C4-2B (cell line): Measurements from ENCODE around the gene SH2D7.

Experiments
- ZFX ChIP-seq: fragments of 450-650 bp; IDR thresholded peaks from 2 replicates; pipeline ENCODE4 v1.6.1; 2017
- TF ChIP-seq, protein P1 (sequence below): fragments of 450-650 bp; conservative IDR thresholded peaks from 2 replicates; pipeline ENCODE4 v1.5.1; 2017; ENCODE audit warnings: mild to moderate bottlenecking

DNA sequence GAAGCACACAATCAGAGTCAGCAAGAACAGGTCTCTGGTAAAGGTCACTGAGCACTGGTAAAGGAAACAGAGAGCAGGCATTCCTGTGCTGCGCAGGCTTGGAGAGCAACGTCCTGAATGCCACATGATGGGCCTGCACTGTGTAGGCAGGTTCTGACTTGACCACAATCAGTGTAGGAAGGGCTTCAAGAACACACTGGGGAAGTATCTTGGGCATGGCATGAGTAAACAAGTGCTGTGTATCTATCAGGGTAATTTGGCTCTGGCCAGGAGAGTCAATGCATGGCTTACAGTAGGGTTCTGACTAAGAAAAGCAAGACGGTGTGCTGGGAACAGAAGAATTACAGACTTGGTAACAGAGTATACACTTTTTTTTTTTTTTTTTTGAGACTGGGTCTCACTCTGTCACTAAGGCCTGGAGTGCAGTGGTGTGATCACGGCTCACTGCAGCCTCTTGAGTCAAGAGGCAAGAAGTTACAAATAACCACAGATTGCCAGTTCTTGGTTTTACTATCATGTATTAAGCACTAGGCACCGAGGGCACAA lies 45.5 kb upstream of the SH2D7 start:
- TF ChIP-seq, protein P1, sequence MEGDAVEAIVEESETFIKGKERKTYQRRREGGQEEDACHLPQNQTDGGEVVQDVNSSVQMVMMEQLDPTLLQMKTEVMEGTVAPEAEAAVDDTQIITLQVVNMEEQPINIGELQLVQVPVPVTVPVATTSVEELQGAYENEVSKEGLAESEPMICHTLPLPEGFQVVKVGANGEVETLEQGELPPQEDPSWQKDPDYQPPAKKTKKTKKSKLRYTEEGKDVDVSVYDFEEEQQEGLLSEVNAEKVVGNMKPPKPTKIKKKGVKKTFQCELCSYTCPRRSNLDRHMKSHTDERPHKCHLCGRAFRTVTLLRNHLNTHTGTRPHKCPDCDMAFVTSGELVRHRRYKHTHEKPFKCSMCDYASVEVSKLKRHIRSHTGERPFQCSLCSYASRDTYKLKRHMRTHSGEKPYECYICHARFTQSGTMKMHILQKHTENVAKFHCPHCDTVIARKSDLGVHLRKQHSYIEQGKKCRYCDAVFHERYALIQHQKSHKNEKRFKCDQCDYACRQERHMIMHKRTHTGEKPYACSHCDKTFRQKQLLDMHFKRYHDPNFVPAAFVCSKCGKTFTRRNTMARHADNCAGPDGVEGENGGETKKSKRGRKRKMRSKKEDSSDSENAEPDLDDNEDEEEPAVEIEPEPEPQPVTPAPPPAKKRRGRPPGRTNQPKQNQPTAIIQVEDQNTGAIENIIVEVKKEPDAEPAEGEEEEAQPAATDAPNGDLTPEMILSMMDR = no peak
- no peak for TF ChIP-seq ZFX
